IPS-NIHi7 (cell line): ENCODE measurements around the gene AGAP5.

ENCODE experiments used
- DNase-seq: peaks from one replicate; pipeline ENCODE4 v3.0.0; 2012; ENCODE audit warnings: mixed read lengths; ENCODE audit errors: extremely low spot score

AGAP5 gene

GRCh38 chr10:73653701-73654100 lies 44.2 kb downstream of the AGAP5 start:
- DNase-seq: peak; percentile 37

GRCh38 chr10:73653195-73653594 lies 44.7 kb downstream of the AGAP5 start:
- DNase-seq: no peak

- DNase-seq: no peak
Measured at GRCh38 chr10:73650537-73651331, 47.2 kb downstream of the AGAP5 start.

GRCh38 chr10:73649876-73650536 lies 47.9 kb downstream of the AGAP5 start:
- DNase-seq: no peak

GRCh38 chr10:73648975-73649829 lies 48.7 kb downstream of the AGAP5 start:
- peak; percentile 59 for DNase-seq

GRCh38 chr10:73647875-73648651 lies 49.8 kb downstream of the AGAP5 start:
- DNase-seq: peak; percentile 30

GRCh38 chr10:73647211-73647874 lies 50.6 kb downstream of the AGAP5 start:
- peak; percentile 95 for DNase-seq

- no peak for DNase-seq
Measured at GRCh38 chr10:73646598-73647041, 51.3 kb downstream of the AGAP5 start.

GRCh38 chr10:73645251-73645650 lies 52.7 kb downstream of the AGAP5 start:
- no peak for DNase-seq

GRCh38 chr10:73644767-73645166 lies 53.1 kb downstream of the AGAP5 start:
- DNase-seq: no peak

- DNase-seq: peak; percentile 80
Measured at GRCh38 chr10:73644015-73644743, 53.7 kb downstream of the AGAP5 start.

GRCh38 chr10:73643362-73643761 lies 54.5 kb downstream of the AGAP5 start:
- DNase-seq: no peak

GRCh38 chr10:73641328-73642060 lies 56.4 kb downstream of the AGAP5 start, which contains the start of gene MYOZ1:
Gene MYOZ1, minus strand, starts transcription at chr10:73641474. Its CDS starts 1,457 bp downstream, at chr10:73640017.
- no peak for DNase-seq

GRCh38 chr10:73639286-73639685 lies 58.6 kb downstream of the AGAP5 start:
- no peak for DNase-seq

- no peak for DNase-seq
Measured at GRCh38 chr10:73635781-73636180, 62.1 kb downstream of the AGAP5 start.

GRCh38 chr10:73634421-73634820 lies 63.5 kb downstream of the AGAP5 start:
- DNase-seq: no peak

GRCh38 chr10:73629165-73629564 lies 68.7 kb downstream of the AGAP5 start:
- DNase-seq: no peak

GRCh38 chr10:73628405-73628804 lies 69.5 kb downstream of the AGAP5 start:
- DNase-seq: no peak

- no peak for DNase-seq
Measured at GRCh38 chr10:73627300-73627699, 70.6 kb downstream of the AGAP5 start.
